GM06990 (cell line): ENCODE results near the gene C8A.

Experiments
- DNase-seq: peaks from one replicate; pipeline ENCODE4 v3.0.0-alpha.2; 2011; ENCODE audit not compliant: insufficient read length; ENCODE audit errors: extremely low read depth
- H3K27me3 ChIP-seq: replicated peaks from 2 replicates; pipeline ENCODE4 v1.6.0; 2011; ENCODE audit warnings: low read length; ENCODE audit not compliant: control insufficient read depth, insufficient read depth
- H3K36me3 ChIP-seq: 2 replicates; pipeline ENCODE4 v1.5.1; 2011; ENCODE audit warnings: low read length; ENCODE audit not compliant: control insufficient read depth, insufficient read depth
- H3K4me3 ChIP-seq: replicated peaks from 2 replicates; pipeline ENCODE4 v1.5.1; 2011; ENCODE audit warnings: low read depth, mild to moderate bottlenecking, control low read depth, low read length
- TF ChIP-seq, protein P1 (sequence below): IDR thresholded peaks from 2 replicates; pipeline ENCODE4 v1.5.1; 2011; ENCODE audit warnings: low read length, control low read depth, mild to moderate bottlenecking, inconsistent platforms; ENCODE audit not compliant: insufficient read depth, poor library complexity, severe bottlenecking

C8A gene

DNA sequence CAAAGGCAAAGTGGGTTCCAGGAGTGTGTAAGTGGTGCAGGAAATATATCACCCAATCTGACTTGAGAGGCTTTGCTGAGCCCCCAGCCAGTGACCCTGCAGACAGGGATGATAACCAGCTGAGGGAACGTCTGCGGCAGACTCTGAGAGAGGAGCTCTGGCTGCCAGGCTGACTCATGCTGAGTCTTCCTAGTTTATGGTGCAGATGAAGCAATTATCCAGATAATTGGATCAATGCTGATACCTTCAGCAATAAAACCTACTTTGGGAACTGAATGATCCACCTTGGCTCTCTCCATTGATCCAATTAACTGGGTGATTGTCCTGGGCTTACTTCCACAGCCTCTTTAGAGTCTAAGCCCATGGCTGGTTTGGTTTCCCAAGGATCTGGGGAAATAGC is 103.9 kb downstream of the C8A start:
- Histone ChIP-seq H3K27me3 (no peaks in the 10 kb centered on the region), H3K36me3 (no peaks in the 10 kb centered on the region), H3K4me3 (no peak overlapping the region)
- TF ChIP-seq, protein P1, sequence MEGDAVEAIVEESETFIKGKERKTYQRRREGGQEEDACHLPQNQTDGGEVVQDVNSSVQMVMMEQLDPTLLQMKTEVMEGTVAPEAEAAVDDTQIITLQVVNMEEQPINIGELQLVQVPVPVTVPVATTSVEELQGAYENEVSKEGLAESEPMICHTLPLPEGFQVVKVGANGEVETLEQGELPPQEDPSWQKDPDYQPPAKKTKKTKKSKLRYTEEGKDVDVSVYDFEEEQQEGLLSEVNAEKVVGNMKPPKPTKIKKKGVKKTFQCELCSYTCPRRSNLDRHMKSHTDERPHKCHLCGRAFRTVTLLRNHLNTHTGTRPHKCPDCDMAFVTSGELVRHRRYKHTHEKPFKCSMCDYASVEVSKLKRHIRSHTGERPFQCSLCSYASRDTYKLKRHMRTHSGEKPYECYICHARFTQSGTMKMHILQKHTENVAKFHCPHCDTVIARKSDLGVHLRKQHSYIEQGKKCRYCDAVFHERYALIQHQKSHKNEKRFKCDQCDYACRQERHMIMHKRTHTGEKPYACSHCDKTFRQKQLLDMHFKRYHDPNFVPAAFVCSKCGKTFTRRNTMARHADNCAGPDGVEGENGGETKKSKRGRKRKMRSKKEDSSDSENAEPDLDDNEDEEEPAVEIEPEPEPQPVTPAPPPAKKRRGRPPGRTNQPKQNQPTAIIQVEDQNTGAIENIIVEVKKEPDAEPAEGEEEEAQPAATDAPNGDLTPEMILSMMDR = no peak
- DNase-seq = no peak

DNA sequence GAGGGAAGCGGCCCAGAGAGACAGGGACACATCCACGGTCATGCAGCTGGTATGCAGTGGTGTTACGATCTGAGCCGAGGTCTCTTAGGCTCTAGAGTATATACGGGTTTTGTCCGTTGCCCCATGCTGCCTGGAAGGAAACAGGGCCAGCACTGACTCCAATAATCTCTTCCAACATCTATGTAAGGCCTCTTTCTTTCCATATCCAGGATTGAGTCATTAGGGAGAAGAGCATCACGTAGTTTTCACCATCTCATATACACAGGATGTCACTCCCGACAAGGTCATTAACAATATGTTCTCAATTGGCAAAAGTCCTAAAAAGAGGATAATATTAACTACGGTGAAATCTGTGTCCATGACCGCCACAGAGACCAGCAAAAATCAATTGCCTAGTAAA is 106.8 kb downstream of the C8A start:
- DNase-seq = no peak
- Histone ChIP-seq H3K36me3 (no peaks in the 10 kb centered on the region), H3K27me3 (no peaks in the 10 kb centered on the region), H3K4me3 (no peak overlapping the region)
- TF ChIP-seq, protein P1 = no peak

DNA sequence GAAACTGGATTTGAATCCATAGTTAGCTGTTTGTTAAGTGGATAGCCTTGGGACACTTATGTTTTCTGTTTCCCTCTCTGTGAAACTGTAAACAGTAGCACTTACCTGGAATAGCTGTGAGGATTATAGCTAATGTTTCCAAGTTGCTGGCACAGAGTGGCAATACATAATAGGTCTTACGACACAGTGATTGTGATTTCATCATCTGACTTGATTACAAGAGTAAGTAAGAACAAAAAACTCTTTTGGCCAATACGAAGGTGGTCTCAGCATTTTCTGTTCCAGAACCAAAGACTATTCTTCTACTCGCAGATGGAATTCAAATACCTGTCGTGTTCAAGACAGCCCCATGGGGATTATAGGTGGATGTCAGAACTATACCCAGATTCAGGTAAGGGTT is 109.1 kb downstream of the C8A start:
- Histone ChIP-seq H3K27me3 (no peaks in the 10 kb centered on the region), H3K4me3 (no peak overlapping the region), H3K36me3 (no peaks in the 10 kb centered on the region)
- TF ChIP-seq, protein P1 = no peak
- DNase-seq = no peak

DNA sequence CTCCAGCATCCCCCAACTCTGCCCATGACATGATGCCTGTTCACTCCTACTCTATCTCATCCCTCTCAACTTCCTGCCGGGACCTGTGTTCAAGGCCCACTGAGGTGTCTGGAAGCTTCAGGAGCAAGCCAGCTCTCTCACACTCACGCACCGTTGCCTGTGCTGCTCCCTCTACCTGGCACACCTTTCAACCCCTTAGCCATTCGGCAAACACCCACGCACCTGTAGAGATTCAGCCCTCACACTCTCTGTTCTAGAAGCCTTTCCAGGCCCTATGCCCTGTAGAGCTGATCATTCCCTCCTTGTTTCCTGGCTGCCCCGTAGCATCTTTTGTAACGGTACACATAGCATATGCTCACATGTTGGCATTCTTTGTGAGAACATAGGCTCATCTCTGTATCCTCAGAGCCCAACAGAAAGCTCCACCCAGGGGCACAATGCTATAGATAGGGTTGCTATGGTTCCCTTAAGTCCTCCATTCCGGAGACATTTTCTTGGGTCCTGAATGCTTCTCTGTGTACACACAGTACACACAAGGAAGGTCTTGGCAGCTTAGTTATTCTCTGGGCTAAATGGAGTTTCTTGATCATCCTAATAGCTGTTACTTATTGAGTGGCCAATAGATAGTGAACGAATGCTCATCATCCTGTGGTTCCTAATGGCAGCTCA is 109.9 kb downstream of the C8A start:
- TF ChIP-seq, protein P1 = no peak
- DNase-seq = no peak

DNA sequence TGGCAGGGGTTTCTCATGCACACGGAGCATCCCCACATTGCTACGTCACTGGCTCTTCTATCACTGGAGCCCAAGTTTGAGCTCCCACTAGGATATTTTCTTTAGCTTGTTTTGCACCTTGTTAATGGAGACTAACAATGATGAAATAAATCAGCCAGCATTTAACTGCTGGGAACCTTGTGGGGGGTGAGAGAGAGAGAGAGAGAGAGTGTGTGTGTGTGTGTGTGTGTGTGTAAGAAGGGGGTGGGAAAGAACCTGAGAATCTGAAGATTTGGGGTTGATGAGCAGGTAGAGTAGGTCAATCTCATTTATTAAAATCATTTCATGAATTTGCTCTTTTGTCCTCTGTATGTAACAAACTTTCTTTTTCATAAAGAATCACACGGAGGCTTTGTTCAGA is 110.6 kb downstream of the C8A start:
- TF ChIP-seq, protein P1 = no peak
- Histone ChIP-seq H3K27me3 (no peaks in the 10 kb centered on the region), H3K36me3 (no peaks in the 10 kb centered on the region), H3K4me3 (no peak overlapping the region)
- DNase-seq = no peak

More for the DNA sequence above, 109.9 kb downstream of the C8A start:
- no peaks in the 10 kb centered on the region for H3K27me3 ChIP-seq
- no peak overlapping the region for H3K4me3 ChIP-seq
- no peaks in the 10 kb centered on the region for H3K36me3 ChIP-seq
